Heart right ventricle (tissue), 16 donors: ENCODE data around the gene CYP24A1. TPM values are rescaled to one million over a fixed set of nuclear protein-coding genes. Genes with fewer than 3 reads are reported as not detected.

ENCODE experiments used
- ATAC-seq, 8 donors: fragments of 200-7000 bp; cut with Tn5 transposase; one replicate each; pipeline ENCODE4 v1.9.1; 2020; ENCODE audit warnings: mild to moderate bottlenecking in 8 of 8, moderate library complexity in 8 of 8, moderate number of reproducible peaks in 1 of 8
- DNase-seq, 2 donors: peaks; one replicate each; pipeline ENCODE4 v3.0.0-alpha.2; 2020
- H3K27ac ChIP-seq, 10 donors: fragments of 200-600 bp; sonication (generic) in 2 of 10; one replicate each; pipeline versions ENCODE4 v1.5.0 to v1.8.0; 2020 to 2022; ENCODE audit warnings: mild to moderate bottlenecking in 3 of 10
- H3K27me3 ChIP-seq, 7 donors: fragments of 200-600 bp; one replicate each; pipeline ENCODE4 v1.8.0; 2021 to 2022; ENCODE audit warnings: mild to moderate bottlenecking in 2 of 7
- H3K36me3 ChIP-seq, 9 donors: fragments of 200-600 bp; sonication (generic) in 1 of 9; one replicate each; pipeline versions ENCODE4 v1.5.0 to v1.8.0; 2020 to 2022; ENCODE audit warnings: mild to moderate bottlenecking in 2 of 9
- H3K4me1 ChIP-seq, 9 donors: fragments of 200-600 bp; sonication (generic) in 1 of 9; one replicate each; pipeline versions ENCODE4 v1.5.0 to v1.8.0; 2020 to 2022; ENCODE audit warnings: mild to moderate bottlenecking in 4 of 9
- H3K4me3 ChIP-seq, 10 donors: fragments of 200-600 bp; sonication (generic) in 2 of 10; one replicate each; pipeline versions ENCODE4 v1.5.0 to v1.8.0; 2020 to 2022; ENCODE audit warnings: mild to moderate bottlenecking in 7 of 10, moderate library complexity in 2 of 10
- H3K9me3 ChIP-seq, 11 donors: fragments of 200-600 bp in 10 of 11; sonication (generic) in 2 of 11; one replicate each; pipeline versions ENCODE4 v1.5.0 to v1.8.0; 2013 to 2022; ENCODE audit warnings: mild to moderate bottlenecking in 2 of 11, control low read depth in 1 of 11, moderate library complexity in 1 of 11
- WGBS, 2 donors: extraction: QIAGEN DNeasy Blood & Tissue Kit; methylation state at CpG; one replicate each; pipeline ENCODE4 v1.1.7; 2013; ENCODE audit warnings: inconsistent platforms in 1 of 2; 5-methylcytosine and 5-hydroxymethylcytosine counted together
- intact Hi-C, 10 donors: fragments of 100-400 bp; cut with DNase I; formaldehyde crosslinking; loops; one replicate each; pipeline versions ENCODE4 v1.11.1 to v1.14.2; 2022
- polyA plus RNA-seq, 2 donors: library from polyadenylated mRNA; stranded (reverse); fragments of 200-250 nt; gene quantifications; one replicate each; pipeline ENCODE4 v1.2.3, GENCODE V29; 2013
- total RNA-seq, 10 donors: library from RNA; stranded (reverse); fragmentation: NEBNext Ultra II Directional in 3 of 10; extraction: Animal tissue kit (Norgen Biotek cat#: 25700) in 3 of 10; gene quantifications; one replicate each; pipeline versions ENCODE4 v1.2.1 to v1.2.4, GENCODE V29; 2021 to 2023
- TF ChIP-seq, protein P1 (sequence below), 9 donors: fragments of 200-600 bp; sonication (generic) in 2 of 9; IDR thresholded peaks; one replicate each; pipeline versions ENCODE4 v1.5.0 to v1.8.0; 2021 to 2022; ENCODE audit warnings: antibody characterized with exemption in 9 of 9, mild to moderate bottlenecking in 5 of 9, moderate library complexity in 1 of 9
- donor health status: Arrhythmogenic right ventricular cardiomyopathy.
- donor health status: ischemic (EF 13 %, LVEDD 7.1; RV severe dilation, severe dysfunction).
- donor health status: healthy with polysubstance abuse.
- donor health status: DM: no; HTN: yes; CAD: no.
- donor health status: DM: no; HTN: no; CAD: no.
- donor health status: ischemic (EF 25% LVEDD 6.9; RV normal size, moderate dysfunction).
- donor health status: ischemic (EF 25% LVEDD 5.7; RV mildly dilated, moderate dysfunction).
- donor health status: healthy.
- donor health status: DM: yes; HTN: yes; CAD: no.
- donor health status: Ischemic cardiomyopathy.
- donor health status: ischemic (EF 35%, LVEDD 5.7; RV mildly dilated, moderate dysfunction).
- donor health status: nonischemic (EF 11% LVEDD 7.7; RV severe dilation, severe dysfunction).
- donor health status: DM: yes; HTN: yes; CAD: no.
- donor health status: PGD.
- donor health status: ischemic (EF 29% LVEDD 5.4; RV normal size, mild dysfunction).
- donor health status: nonischemic (EF 23%, LVEDD 6.1; RV moderate dilation, normal function).

Gene CYP24A1
- total and polyA plus RNA-seq, 12 donors = not detected

DNA sequence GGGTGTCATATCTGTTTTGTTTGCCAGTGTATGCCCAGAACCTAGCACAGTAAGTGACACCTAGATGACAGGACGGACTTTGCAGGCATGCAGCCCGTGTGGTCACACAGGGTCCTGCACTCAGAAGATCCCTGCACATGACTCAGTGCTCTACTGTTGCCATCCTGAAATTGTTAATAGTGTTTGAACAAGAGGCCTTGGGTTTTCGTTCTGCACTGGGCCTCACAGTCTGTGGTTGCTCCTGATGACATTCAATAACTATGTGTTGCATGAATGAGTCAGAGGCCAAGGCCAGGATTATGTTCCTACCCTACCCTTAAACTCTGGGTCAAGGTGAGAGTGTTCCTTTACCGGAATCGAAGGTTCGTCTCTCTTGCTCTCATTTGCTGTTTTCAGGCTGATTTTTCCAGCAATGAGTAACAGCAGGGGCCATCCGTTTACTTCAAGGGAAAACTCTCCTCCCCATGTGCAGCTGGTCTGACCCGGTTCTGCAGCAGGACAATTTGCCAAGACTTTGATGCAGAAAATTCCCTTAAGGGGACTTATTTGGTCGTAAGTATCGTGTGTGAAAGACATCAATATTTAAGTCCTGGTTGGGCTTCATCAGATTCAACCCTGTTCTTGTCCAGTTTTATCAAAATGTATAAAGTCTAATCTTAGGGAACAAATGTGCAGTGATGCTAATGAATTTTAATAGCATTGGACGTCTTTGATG lies 21.1 kb upstream of the CYP24A1 start:
- TF ChIP-seq, protein P1, sequence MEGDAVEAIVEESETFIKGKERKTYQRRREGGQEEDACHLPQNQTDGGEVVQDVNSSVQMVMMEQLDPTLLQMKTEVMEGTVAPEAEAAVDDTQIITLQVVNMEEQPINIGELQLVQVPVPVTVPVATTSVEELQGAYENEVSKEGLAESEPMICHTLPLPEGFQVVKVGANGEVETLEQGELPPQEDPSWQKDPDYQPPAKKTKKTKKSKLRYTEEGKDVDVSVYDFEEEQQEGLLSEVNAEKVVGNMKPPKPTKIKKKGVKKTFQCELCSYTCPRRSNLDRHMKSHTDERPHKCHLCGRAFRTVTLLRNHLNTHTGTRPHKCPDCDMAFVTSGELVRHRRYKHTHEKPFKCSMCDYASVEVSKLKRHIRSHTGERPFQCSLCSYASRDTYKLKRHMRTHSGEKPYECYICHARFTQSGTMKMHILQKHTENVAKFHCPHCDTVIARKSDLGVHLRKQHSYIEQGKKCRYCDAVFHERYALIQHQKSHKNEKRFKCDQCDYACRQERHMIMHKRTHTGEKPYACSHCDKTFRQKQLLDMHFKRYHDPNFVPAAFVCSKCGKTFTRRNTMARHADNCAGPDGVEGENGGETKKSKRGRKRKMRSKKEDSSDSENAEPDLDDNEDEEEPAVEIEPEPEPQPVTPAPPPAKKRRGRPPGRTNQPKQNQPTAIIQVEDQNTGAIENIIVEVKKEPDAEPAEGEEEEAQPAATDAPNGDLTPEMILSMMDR (IDR thresholded peaks at IDR 0.05) = no peak
- intact Hi-C loops = loop anchor here in 1 of 10 donors (5.0 kb wide), 1 partner anchor 98 kb away; no protein-coding TSS in a partner anchor
- no peaks in the 10 kb centered on the region for H3K4me1 ChIP-seq
- ATAC-seq (no peak), DNase-seq (no peak)
- H3K27ac ChIP-seq = no peak overlapping the region
- H3K27me3 ChIP-seq = peaks cover 0 to 18% (median 3%) of the 10 kb centered on the region in 7 donors
- no peaks in the 10 kb centered on the region for H3K9me3 ChIP-seq
- no peaks in the 10 kb centered on the region for H3K36me3 ChIP-seq
- H3K4me3 ChIP-seq = no peak overlapping the region
- WGBS, 2 donors = 70 to 72% methylated on average over 11 of the region's 11 CpGs

DNA sequence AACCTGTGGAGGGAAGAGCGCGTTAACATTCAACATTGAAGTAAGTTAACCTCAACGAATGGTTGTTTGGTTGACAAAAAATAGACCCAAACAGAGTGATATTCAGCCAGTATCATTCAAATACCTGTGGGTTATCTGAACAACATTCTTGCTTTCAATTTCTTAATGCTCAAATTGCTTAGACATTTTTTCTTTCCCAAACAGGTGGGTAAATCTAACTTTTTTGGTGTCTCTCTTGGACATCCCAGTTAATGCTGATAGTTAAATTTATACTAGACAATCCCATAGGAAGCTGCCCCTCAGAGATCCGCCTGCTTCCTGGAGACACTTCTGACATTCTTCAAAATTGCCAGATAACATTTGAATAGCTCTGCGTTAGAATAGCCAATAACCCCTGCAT lies 20.0 kb upstream of the CYP24A1 start:
- DNase-seq = no peak

DNA sequence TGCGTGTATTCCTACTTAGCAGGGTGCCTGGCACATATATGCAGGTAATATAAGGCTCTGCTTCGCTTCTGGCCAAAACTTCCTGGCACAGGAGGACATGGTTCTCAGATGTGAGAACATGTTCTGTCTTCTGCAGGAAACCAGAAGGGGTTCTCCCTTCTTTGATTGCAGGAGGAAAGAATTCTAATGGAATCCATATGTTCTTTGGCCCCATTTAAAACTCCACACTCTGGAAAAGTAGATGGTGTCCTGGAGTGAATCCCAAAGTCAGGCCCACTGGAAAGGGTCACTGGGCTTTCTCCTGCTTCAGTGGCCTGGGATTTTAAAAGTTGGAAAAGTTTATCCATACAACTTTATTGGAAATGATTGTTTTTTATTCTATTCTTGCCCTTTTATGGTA lies 16.4 kb upstream of the CYP24A1 start:
- no peak overlapping the region for H3K4me3 ChIP-seq
- no peaks in the 10 kb centered on the region for H3K4me1 ChIP-seq
- H3K9me3 ChIP-seq = no peaks in the 10 kb centered on the region
- intact Hi-C loops = no loop called here
- TF ChIP-seq, protein P1 (IDR thresholded peaks at IDR 0.05) = no peak
- WGBS, 2 donors = 98% methylated on average over 2 of the region's 2 CpGs
- H3K27ac ChIP-seq = no peak overlapping the region
- no peaks in the 10 kb centered on the region for H3K36me3 ChIP-seq
- H3K27me3 ChIP-seq = peaks cover 0 to 26% (median 12%) of the 10 kb centered on the region in 7 donors
- no peak for ATAC-seq
- no peak for DNase-seq

More for the DNA sequence above, 20.0 kb upstream of the CYP24A1 start:
- Histone ChIP-seq H3K4me3 (no peak overlapping the region), H3K9me3 (no peaks in the 10 kb centered on the region), H3K4me1 (no peaks in the 10 kb centered on the region), H3K27ac (no peak overlapping the region), H3K27me3 (peaks cover 0 to 19% (median 3%) of the 10 kb centered on the region in 7 donors), H3K36me3 (no peaks in the 10 kb centered on the region)
- intact Hi-C loops = no loop called here
- WGBS, 2 donors = 66 to 71% methylated on average over 5 of the region's 5 CpGs
- ATAC-seq = no peak
- TF ChIP-seq, protein P1 (IDR thresholded peaks at IDR 0.05) = no peak

DNA sequence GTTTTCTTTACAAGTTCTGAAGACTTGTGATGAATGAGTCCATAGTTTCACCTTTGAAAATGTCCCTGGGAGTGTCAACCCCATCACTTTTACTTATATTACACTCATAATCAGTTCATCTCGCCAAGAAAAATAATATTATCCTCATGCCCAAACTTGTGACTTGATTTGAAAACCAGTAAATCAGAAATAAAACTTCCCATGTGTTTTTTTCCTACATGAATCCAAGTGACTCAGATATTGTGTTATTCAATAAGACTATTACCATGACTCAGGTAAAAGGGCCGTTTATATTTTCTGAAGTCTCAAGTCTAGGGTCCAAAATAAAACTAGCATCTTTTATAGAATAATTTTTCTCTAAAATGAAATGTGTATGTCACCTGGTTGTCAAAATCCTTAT lies 15.8 kb upstream of the CYP24A1 start:
- H3K4me1 ChIP-seq = no peaks in the 10 kb centered on the region
- no peak for ATAC-seq
- no peak for DNase-seq
- no peaks in the 10 kb centered on the region for H3K9me3 ChIP-seq
- no peaks in the 10 kb centered on the region for H3K36me3 ChIP-seq
- intact Hi-C loops = no loop called here
- no peak overlapping the region for H3K4me3 ChIP-seq
- no peak overlapping the region for H3K27ac ChIP-seq
- 68 to 72% methylated on average over 2 of the region's 2 CpGs for WGBS, 2 donors
- peaks cover 0 to 31% (median 18%) of the 10 kb centered on the region in 7 donors for H3K27me3 ChIP-seq
- TF ChIP-seq, protein P1 (IDR thresholded peaks at IDR 0.05) = no peak
